ENCODE measurements around the gene CEBPA.

CEBPA gene

DNA sequence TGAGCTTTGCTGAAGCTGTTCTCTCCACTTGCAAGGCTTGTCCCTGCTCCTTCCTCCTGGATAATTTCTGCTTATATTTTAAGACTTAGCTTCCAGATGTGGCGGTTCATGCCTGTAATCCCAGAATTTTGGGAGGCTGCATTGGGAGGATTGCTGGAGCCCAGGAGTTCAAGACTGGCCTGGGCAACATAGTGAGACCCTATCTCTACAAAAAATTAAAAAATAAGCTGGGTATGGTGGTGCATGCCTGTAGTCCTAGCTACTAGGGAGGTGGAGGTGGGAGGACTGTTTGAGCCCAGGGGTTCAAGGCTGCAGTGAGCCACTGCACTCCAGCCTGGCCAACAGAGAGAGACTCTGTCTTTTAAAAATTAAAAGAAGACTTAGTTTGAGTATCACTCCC, 31.6 kb downstream of the CEBPA start:
- DNase-seq, result no peak

DNA sequence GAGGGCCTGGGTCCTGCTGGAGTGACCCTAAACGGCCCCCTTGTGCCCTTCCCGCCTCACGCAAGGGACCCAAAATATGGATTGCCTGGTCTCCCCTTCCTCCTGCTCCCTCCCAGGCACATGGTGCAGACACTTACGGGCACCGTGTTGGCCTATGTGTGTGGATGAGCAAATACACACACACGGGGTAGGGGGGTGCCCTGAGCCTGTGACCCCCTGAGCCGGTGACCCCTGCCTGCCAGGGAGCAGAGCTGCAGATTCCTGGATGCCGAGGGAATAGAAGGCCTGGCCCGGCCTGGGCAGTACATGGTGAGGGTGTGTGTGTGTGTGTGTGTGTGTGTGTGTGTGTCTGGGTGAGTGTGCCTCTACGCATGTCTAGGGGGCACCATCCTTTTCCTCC, 33.3 kb downstream of the CEBPA start:
- DNase-seq, result no peak

DNA sequence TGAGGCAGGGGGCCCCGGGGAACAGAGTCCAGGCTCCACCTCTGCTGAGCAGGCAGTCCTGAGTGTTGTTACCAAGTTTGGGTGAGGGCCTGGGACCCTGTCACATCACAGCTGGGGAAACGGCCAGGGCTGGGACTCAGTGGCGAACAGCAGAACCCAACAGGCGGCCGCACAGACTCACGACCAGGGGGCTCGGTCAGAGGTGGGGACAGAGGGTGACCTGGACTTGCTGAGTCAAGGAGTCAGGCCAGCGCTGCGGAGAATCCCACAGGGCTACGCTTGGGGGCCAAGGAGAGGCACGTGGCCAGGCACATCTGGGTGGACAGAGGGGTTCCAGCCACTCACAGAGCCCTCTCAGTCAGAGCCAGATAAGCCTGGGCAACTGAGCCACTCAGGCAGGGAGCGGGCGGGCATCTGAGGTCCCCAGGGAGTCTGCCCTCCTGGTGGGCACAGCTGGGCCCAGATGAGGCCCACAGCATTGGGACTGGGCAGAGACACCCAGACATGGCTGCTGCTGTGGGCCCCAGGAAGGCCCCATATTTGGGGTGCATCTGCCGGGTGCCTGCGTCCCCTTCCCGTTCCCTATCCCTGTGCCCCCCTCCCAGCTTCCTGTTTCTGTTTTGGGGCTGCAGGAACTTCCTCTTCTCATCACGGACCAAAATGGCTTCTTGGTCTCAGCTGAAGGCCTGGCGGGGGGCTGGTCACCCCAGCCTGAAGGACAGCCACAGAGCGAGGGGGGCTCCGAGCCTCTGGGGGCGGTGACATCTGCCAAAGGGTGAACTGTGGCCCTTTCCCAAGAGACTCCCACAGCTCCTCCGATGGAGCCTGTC, 34.0 kb downstream of the CEBPA start:
- no peak for DNase-seq

DNA sequence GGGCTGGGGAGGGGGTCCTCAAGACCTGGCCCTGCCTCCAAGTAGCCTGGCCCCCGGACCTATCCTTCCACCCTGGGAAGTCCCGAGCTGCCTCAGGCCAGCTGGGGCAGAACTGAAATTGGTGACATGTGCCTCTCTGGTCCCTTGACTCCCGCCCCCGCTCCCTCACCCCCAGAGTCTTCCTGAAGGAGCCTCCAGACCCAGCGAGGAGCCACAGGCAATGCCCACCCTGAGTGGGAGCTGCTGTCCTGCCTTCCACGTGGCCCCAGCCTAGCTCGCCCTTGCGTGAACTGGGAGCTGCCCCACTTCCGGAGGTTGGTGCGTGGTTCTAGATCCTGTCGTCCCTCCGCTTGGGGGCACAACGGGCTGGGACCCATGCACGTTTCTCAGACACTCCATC, 34.6 kb downstream of the CEBPA start:
- no peak for DNase-seq

DNA sequence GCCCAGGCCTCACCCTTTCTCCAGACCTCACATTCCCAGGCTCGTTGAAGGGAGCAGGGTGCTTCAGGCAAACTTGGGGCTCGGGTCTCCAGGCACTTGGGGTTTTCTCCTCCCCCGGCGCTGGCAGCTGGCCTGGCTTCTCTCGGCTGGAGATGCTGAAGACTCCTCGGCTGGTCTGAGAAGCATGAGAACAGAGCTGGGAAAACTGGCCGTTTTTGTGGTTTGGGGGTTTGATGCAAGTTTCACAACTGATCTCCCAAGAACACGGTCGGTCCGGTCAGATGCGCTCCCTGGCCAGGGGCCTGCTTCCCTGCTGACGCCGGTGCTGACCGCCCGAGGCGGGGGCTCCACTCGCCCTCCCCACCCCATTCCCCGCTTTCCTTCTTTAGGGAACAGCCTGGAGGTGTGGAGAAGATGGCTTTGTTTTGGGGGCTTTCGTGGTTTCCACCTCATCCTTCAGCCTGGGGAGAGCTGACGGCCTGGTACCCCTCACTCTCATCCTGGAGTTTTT, 35.3 kb downstream of the CEBPA start:
- DNase-seq, result no peak

DNA sequence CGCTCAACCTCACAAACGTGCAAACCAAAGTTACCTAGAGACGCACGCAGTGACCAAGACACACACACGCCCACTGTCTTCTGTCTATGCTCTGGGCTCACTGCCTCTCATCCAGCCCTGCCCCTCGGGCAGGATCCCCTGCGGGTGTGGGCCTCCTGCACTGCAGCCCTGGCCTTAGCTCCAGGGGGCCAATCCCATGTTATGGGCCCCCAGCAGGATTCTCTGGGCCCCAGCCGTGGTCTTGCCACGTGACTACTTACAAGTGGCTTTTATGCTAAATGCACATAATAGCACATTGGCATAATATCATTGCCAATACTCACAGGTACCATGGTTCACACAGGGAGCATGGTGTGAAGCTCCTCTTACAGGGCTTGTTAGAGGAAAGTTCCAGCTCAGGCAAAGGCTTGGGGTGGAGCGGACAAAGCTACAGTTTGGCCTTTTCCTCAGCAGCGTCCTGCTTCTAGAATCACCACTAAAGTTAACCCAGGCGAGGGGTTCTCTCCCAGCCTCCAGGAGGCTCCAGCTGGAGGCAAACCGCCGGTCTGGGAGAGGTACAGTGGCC, 37.4 kb downstream of the CEBPA start:
- DNase-seq, result no peak

DNA sequence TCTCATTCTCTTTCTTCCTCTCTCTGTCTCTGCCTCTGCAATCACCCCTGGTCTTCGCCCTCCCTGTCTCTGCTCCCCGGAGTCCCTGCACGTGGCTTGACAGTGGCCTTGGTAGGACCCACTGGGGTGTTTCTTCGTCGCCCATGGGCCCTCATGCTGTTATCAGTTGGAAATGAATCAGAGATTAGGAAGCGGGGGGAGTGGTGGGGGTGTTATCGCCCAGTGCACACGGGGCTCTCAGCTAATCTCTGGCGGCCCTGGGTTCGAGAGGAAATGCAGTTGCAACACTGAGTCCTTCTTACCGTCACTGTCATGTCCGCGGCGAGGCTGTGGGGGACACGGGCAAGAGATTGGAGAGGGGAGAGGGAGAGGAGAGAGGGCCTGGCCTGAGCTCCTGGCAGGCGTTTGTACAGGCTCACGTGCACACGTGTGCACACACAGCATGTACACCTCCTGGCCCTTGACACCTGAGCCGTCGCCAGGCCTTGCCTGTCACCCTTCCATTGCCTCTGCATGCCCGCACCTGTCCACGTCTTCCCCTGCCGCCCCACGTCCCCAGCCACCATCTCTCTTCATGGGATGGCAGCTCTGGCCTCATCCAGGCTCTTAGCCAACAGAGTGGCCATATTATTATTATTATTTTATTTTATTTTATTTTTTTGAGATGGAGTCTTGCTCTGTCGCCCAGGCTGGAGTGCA, 38.9 kb downstream of the CEBPA start:
- DNase-seq, result no peak

DNA sequence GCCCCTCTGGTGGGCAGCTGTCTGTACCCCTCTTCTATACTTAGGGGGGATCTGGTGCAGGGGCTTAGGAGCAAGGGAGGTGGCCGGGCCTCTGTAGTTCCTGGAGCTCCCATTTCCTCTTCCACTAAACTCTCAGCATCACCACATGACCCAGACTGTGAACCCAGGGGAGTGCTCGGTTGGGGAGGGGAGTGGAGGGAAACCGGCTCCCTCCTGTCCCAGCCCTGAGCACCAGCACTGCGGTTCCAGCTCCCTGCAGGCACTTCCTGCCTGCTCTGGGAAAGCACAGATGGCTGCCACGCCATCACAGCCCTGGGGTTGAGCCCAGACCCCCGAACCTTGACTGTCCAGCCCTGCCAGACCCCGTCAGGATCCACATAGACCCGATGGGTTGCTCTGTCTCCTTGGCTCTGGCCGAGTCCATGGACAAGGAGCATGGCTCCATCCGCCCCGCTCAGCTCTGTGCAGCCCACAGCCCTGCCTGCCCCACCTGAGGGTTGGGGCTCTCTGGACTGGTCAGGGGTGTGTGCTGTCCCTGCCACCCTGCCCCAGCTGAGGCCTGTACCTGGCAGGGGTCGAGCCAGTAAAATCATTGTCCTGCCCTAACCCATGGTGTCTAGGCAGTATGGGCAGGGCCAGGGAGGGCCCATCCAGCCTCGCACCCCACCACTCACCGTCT, 40.7 kb downstream of the CEBPA start:
- no peak for DNase-seq

DNA sequence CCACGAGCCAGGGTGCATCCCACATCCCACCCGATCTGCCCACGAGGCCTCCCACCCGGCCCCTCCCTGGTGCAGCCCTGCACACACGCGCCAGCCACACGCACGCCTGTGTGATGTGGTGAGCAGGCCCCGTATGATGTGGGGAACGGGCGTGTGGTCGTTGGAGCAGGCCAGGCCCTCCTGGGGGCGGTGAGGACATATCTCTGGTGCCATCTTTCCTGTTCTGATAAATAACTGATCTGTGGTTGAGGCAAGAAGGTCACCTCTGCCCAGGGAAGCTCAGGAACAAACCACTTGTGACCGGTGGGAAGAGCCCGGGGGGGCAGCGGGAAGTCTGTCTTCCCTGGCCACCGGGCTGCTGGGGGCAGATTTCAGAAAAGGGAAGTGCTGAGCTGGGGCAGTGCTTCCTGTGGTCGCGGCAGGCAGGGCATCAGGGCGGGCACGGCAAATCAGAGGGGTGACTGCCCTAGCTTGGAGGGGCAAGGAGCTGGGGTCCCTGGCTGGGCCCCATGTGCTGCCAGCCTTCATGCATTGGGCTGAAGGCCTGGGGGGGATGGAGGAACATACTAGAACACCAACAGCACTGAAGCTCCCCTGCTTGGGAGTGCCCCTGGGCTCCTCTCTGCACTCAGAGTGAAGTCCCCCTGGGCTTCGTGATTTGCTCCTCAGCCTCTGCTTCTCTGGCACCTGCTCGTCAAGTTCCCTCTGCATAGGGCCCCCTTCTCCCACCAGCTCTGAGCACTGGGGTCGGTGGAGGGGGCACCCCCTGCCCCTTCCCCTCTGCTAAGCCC, 41.5 kb downstream of the CEBPA start:
- no peak for DNase-seq

DNA sequence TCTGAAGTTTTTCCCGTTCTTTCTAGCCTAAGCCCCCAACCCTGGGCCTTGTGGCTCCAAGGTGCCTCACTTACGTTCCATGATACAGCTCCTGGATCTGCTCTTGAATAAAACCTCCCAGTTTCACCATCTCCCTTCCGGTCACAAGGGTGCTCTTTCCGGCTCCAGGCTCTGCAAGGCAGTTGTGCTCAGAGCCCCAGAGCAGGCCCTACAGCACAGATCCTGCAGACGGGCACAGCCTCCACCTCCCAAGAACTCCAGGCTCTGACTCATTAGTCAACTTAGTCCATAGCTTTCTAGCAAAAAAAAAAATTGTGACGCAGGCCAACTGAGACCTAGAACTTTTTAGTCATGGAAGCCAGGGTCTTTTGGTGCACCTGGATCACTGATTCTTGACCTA, 42.8 kb downstream of the CEBPA start:
- no peak for DNase-seq

DNA sequence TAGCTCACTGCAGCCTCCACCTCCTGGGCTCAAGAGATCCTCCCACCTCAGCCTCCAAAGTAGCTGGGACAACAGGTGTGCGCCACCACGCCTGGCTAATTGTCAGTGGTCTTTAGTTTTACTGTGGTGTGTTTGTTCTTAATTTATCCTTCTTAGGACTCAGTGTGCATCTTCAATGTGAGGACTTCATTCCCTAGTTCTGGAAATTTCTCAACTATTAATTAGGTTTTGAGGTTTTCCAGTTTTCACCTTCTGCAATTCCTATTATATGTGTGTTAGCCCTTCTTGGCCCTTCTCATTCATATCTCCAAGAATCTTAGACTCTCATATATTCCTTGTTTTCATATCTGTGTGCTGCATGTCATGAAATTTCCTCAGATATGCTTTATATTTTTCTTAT, 44.5 kb downstream of the CEBPA start:
- DNase-seq, result no peak

DNA sequence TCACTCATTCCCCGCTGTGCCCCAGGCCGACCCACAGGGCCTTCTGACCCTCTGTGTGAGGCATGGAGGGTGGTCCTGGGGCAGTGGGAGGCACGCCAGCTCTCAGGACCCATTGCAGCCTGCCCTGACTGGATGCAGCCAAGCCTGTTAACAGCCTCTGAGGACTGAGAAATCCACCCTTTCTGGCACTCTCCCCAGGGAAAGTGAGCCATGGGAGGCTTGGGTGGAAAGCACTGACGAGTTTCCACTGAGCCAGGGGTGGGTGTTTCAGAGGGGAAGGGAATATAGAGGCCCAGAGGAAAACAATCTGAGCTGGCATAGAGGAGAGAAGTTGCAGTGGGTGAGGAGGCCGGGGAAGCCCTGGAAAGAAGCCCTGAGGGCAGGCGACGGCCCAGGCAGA, 46.1 kb downstream of the CEBPA start:
- DNase-seq, result no peak

DNA sequence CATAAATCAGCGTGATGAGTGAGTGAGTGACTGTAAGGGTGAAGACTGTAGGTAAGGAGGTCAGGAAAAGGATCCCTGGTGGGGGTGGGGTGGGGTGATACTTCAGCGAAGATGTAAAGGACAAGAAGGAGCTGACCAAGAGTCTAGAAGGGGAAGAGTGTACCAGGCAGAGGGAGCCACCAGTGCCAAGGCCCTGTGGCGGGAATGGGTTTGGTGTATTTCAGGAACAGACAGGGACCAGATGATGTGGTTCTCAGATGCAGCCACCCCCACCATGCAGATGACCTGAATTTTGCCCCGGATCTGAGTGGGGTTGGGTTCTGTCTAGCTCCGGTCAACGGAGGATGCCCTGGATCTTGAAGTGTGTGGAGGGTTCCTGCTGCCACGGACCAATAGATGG, 46.6 kb downstream of the CEBPA start:
- no peak for DNase-seq

DNA sequence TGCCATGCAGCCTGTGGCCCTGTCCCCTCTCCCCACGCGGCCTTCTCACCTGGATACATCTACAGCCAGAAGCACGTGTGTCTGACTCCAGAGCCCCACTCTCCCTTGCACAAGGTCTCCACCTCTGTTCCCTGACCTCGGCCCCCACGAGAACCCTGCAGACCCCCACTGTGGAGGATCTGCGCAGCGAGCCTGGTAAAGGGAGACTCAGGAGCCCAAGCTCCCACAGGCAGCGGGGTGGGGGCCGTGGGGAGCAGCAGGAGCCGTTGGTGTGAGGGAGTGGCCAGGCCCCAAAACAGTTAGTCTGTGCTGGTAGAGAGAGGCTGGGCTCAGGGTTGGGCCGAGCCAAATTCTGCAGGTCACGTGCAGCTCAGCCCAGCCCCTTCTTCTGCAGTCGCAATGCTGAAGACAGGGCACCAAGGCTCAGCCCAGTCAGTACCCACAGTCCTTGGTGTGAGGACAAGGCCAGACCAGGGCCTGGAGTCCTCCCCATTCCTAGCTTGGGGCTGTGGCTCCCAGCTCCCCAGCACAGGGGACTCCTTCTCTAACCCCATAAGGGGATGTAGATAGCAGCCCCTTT, 48.0 kb downstream of the CEBPA start:
- no peak for DNase-seq

DNA sequence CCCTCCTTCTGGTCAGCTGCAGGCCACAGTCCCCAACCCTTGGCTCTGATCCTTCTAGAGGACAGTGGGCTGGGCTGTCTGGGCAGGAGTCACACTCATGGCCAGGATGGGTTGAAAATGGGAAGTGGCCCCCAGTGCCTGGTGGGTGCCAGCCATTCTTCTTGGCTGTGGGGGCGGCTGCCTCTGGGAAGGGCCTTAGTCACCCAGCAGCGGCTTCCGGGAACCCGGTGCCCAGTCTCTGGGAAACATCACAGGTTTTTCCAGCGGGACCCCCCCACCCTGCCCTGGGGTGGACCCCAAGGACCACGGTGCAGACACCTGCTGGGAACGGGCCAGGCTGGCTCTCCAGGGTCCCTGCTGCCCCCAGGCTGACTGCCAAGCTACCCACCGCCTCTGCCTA, 49.4 kb downstream of the CEBPA start:
- no peak for DNase-seq

DNA sequence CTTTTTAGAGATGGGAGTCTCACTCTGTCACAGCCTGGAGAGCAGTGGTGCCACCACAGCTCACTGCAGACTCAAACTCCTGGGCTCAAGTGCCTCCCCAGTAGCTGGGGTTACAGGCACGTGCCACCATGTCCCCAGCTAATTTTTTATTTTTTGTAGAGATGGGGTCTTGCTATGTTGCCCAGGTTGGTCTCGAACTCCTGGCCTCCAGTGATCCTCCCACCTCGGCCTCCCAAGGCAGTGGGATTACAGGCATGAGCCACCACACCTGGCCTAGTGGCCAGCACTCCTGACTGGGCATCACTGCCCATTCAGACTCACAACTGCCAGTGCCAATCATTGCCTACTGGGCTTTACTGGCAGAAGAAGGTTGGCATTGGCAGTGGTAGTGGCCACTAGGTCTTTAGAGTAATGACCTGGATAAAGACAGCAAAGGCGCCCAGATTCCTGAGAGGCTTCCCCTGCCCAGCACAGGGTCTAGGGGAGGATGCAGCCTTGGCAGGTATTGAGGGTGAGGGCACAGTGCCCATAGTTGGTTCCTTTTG, 49.8 kb downstream of the CEBPA start:
- DNase-seq, result no peak

DNA sequence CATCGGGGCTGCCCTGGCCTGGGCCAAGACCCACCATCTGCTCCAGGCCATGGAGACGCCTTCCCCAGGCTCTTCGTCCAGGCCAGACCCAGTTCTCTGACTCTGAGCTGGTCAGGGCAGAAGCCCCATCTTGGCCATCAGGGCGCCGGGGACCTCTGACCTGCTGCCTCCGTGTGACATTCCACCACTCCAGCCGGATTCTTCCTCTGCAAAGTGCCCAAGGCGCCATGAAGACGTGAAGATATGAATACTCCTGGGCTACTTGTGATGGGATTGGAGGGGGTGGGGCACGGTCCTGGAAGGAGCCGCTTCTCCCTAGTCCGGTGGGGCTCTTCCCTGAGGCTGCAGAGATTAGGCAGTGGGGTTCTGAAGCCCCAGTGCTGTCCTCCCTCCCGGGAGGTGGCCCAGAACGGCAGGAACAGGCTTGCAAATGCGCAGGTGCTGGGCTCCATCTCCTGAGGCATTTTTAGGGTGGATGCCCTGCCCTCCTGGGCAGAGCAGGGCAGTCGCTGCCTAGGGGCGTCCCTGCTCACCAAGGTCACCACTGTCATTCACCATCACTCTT, 50.7 kb downstream of the CEBPA start:
- no peak for DNase-seq

DNA sequence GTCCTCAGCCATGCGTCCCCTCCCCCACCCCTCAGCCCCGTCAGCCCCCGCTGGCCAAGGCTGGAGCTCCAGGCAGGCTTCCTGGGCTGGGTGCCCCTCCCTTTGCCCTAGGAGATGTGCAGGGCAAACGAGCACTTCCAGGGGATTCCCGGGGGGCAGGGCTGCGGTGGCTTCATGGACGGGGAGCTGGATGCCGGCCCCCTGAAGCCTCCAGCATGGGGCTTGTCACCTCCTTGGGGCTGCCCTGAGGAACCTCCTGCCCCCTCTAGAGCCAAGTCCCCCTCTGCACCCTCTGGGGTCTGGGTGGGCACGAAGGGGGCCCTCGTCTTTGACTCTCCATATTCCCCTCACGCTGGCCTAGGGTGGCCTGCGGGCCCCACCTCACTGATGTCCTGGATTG, 51.3 kb downstream of the CEBPA start:
- no peak for DNase-seq

DNA sequence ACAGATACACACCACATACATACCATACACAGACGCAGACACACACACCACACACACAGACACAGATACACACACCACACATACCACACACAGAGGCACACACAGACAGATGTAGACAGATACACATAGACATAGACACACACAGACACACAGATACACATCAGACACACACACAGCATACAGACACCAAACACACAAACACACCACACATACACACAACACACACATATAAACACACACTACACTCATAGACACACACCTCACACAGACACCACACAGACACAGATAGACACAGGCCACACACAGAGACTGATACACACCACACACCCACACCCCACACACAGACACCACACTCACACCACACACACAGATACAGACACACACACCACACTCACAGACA, 51.8 kb downstream of the CEBPA start:
- no peak for DNase-seq

All from NCI-H524 (cell line).